T1000 (cell line): ENCODE measurements around the gene MARCHF7.
"Not testable (repeated sequence)": the region's sequence is repeated elsewhere in the genome, so short reads cannot be mapped to it uniquely, and the experiment has no call there.

Source experiments
- DNase-seq: peaks from one replicate; lab custom pipeline; 2025; ENCODE audit warnings: mixed read lengths; lab: John Stamatoyannopoulos, UW

The MARCHF7 gene, protein sequence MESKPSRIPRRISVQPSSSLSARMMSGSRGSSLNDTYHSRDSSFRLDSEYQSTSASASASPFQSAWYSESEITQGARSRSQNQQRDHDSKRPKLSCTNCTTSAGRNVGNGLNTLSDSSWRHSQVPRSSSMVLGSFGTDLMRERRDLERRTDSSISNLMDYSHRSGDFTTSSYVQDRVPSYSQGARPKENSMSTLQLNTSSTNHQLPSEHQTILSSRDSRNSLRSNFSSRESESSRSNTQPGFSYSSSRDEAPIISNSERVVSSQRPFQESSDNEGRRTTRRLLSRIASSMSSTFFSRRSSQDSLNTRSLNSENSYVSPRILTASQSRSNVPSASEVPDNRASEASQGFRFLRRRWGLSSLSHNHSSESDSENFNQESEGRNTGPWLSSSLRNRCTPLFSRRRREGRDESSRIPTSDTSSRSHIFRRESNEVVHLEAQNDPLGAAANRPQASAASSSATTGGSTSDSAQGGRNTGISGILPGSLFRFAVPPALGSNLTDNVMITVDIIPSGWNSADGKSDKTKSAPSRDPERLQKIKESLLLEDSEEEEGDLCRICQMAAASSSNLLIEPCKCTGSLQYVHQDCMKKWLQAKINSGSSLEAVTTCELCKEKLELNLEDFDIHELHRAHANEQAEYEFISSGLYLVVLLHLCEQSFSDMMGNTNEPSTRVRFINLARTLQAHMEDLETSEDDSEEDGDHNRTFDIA

DNA sequence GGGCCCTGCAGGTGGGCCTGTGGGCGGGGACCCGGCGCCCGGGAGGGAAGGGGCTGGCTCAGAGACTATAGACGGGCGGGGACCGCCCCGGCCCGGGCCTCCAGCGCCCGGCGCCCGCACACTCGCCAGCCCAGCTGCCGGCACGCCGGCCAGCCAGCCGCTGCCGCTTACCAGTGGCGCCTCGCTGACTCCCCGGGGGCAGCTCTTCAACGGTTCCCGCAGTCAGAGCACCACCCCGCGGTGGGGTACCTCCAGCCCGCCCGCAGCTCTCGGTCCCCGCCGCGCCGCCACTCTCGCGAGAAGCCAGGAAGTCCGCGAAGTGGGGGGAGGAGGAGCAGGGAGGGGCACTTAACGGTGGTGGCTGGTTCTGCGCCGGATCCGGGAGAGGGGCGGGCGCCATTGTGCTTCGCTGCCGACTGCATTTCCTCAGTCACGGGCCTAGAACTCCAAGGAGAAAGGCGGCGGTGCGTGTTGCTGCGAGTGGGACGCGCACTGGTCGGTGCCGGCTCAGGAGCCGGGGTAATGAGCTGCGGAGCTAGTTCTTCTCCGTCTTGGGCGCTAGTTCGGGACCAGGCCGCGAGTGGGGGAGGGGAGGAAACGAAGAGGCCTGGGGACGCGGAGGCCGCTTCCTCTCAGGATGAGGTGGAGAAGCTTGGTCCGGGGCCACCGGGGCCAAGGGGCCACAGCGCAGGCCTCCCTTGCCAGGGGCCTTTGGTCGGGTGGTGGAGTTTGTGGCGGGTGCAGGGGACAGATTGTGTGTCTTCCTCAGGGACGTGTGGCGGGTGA is at the start of gene MARCHF7:
MARCHF7 (plus strand) TSS at position 364 of the 786 bp plus-strand sequence. CDS start 16,517 bp downstream, outside the sequence.
- peak; percentile 97 for DNase-seq

DNA sequence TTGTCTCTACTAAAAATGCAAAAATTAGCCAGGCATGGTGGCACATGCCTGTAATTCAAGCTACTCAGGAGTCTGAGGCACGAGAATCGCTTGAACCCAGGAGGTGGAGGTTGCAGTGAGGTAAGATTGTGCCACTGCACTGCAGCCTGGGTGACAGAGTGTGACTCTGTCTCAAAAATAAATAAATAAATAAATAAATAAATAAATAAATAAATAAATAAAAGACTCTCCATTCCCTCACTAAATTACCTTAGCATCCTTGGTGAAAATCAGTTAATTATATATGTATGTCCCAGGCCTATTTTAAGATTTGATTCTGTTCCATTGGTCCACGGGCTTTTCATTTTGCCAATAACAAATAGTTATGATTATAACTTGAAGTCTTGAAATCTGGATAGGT is 44.9 kb upstream of the MARCHF7 start:
- not testable (repeated sequence) for DNase-seq

DNA sequence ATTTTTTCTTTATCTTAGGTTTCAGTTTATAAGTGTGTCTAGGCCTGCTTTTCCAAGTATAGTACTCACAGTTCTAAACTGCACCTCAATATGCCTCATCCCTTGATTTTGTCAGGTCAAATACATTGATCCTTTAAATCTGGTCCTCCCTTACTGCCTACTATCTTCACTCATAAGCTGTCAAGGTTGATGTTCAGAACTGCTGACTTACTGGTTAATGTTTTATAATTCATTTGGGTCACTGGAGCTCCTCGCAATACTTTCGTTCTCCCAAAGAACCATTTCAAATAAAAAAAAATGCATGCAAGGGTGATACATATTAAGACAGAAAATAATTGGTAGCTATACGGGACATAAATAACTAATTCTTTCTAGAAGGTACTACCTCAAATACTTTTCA is 41.3 kb upstream of the MARCHF7 start:
- no peak for DNase-seq

DNA sequence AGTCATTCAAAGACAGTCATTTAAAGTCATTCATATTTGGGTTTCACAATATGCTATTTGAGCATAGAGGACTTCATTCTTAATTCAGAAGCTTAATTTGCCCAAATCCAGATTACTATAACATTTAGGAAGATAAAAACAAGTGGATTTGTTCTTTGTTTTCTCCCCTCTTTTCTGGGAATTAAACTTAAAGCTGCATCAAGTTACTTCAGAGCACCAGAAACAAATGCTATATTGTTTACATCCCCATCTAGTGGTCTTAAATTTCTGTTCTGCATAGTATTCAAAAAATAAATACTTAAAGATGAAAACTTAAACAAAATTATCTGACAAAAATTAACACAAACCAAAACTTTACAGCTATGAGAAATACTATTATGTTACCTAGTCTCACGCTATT is 34.7 kb upstream of the MARCHF7 start:
- DNase-seq: no peak

DNA sequence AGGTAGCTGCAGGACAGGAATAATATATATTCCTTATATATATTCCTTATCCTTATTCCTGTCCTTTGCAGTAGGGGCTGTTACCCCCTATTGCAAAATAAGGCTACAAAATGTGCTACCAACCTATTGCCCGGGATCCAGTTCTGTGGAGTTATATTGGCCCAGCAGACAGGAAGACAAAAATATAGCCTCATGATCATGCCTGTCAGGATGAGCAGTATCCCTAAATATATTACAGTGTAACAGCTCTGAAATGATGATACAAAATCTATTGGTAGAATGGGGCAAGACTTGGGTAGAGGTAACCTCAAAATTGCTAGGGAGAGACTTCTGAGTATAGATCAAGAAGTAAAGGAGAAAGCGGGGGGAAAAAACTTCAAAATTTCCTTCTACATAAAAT is 31.6 kb upstream of the MARCHF7 start:
- DNase-seq: no peak

DNA sequence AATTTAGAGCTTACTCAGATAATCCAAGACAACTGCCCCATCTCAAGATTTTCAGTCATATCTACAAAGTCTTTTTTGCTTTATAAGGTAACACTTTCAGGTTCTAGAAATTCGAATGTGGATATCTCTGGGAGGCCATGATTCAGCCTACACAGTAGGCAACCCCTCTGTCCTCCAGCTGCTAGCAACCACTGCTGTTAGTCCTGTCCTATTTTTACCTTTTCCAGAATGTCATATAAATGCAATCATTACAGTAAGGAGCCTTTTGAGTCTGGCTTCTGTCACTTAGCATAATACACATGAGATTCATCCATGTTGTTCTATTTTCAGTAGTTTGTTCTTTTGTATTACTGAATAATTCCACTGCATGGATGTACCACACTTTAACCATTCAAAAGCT is 28.5 kb upstream of the MARCHF7 start:
- DNase-seq: no peak

DNA sequence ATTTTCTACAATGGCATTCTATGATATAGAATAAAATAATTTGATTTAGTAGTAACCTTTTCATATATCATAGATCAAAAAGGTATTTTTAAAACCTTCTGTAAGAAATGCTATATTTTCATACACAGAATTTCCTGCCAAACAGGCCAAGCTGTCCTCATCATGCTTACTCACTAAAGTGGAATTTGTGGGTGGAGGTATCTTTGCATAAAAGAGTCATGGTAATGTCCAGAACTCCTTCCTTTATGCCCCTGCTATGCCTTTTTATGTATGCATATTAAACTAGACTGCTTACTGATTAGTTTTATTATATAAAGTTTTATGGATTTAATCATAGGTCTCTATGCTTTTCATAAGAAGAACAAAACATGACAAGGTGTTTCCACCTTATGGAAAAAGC is 27.5 kb upstream of the MARCHF7 start:
- DNase-seq: no peak

DNA sequence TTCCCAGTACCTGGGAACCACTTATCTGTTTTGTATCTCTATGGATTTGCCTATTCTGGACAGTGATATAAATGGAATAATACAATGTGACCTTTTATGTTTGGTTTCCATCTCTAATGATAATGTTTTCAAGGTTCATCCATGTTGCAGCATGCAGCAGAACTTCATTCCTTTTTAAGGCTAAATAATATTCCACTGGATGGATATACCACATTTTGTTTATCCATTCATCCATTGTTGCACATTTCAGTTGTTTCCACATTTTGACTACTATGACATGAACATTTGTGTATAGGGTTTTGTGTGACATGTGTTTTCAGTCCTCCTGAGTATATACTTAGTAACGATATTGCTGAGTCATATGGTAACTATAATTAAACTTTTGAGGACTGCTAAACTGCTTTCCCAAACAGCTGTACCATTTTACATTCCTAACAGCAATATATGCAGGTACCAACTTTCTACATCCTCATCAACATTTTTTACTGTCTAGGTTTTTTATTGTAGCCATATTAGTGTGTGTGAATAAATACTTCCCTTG is 17.7 kb upstream of the MARCHF7 start:
- no peak for DNase-seq

DNA sequence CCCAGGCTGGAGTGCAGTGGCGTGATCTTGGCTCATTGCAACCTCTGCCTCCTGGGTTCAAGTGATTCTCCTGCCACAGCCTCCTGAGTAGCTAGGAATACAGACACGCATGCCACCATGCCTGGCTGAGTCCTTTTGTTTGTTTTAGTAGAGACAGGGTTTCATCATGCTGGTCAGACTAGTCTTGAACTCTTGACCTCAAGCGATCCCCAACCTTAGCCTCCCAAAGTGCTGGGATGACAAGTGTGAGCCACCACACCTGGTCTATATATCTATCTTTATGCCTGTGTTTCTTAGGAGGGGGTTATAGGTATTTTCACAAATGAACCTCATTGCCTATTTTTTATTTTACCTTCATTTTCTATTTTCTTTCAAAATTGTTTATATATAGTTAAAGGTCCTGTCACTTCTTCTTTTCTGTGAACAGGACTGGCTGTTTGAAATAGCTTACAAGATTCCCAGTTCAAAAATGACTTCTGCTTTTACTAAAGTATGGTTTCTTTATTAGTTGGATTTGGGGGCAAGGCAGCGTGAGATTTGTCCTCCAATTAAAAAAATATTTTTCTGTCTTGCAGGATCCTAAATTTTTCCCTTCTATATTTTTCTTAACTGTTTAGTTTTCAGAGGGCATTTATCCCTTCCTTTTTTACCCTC is 16.4 kb upstream of the MARCHF7 start:
- no peak for DNase-seq

DNA sequence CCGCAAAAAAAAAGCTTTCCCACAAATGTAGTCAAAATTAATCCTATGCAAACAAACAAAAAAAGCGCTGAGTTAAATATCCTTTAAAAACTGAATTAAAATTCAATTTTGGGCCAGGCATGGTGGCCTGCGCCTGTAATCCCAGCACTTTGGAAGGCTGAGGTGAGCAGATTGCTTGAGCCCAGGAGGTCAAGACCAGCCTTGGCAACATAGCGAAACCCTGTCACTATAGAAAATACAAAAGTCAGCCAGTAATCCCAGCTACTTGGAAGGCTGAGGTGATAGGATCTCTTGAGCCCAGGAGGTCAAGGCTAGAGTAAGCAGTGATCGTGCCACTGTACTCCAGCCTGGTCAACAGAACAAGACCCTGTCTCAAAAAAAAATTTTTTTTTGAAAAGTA is 8.8 kb upstream of the MARCHF7 start:
- no peak for DNase-seq

DNA sequence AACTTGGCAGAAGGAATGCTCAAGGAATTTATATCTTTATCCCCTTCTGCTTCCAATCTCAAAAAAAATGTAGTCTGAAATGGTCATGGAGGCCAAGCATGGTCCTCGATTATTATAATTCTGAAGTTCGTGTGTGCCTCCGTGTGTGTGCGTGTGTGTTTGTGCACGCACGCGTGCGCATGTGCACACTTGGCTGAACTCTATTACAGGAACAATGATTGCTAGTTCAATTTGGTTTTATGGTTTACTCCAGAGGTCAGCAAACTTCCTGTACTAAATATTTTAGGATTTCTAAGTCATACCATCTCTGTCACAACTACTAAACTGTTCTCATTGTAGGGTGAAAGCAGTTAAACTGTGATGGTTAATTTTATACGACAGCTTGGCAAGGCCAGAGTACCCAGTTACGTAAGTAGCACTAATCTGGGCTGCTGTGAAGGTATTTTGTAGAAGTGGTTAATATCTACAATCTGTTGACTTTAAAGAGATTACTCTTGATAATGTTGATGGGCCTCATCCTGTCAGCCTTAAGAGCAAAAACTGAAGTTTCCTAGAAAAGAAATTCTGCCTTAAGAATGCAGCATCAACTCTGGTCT is 5.8 kb upstream of the MARCHF7 start:
- no peak for DNase-seq

DNA sequence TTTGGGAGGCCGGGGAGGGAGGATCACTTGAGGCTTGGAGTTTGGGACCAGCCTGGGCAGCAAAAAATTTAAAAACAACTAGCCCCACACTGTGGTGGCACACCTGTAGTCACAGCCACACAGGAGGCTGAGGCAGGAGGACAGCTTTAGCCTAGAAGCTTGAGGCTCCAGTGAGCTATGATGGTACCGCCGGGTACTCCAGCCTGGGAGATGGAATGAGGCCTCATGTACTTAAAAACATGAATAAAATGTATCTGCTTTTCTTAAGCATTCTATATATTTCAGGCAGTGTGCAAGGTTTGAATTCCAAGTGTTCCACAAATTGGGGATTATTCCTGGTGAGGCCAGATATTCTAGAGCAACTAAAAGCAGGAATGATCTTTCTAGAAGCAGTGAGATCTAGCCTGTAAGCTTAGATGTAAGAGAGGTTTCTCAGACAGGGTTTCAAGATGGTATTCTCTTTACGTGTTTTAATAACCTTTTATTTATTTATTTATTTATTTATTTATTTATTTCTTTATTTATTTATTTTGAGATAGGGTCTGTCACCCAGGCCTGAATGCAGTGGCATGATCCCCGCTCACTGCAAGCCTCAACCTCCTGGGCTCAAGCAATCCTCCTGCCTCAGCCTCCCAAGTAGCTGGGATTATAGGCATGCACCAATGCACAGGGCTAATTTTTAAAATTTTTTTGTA is 4.1 kb upstream of the MARCHF7 start:
- DNase-seq: no peak

DNA sequence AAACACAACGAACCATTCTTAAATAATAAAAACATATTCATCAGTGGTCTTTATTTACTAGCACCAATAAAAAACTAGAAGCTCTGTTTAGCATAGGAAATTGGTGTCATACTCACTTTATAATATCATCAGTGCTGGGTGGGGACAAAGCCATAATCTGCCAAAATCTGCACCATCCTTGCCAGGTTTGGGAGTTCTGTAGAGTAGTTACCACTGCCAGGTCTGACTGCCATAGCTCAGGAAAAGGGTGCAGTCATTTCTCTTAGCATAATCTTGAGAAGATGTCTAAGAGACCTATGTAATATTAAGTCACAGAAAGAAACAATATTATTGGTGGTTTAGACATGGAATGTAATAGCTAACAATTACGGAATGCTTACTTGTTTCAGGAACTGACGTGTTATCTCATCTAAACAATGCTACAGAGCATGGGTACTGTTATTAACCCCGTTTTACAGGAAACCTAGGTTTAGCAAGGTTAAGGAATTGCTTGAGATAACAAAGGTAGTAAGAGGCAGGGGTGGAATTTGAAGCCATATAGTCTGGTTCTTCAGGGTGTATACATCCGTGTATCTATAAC is 1.6 kb upstream of the MARCHF7 start:
- no peak for DNase-seq

DNA sequence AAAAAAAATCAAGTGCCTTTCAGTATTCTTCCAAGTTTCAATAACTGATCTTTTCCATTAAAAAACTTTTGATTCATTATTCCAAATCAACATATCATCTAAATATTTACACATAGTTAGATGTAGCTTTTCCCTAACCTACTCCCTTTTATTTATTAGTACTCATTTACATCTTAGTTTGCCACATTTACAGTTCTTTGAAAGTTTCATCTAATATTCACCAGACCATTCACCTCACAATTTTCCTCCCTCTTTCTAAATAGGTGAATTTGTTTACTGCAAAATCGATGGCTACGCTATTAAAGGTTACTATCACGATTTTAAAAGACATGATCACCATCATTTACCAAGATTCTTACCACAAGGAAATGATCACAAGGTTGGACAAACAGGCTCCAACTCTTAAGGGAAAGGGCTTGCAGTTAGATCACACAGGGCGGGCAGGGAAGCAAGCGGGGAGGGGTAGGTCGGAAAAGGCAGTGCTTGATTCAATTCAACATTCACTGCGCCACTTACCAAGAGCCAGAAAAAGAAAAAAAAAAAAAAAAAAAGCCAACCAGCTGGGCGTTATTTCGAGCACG is 654 bp upstream of the MARCHF7 start:
- DNase-seq: no peak

DNA sequence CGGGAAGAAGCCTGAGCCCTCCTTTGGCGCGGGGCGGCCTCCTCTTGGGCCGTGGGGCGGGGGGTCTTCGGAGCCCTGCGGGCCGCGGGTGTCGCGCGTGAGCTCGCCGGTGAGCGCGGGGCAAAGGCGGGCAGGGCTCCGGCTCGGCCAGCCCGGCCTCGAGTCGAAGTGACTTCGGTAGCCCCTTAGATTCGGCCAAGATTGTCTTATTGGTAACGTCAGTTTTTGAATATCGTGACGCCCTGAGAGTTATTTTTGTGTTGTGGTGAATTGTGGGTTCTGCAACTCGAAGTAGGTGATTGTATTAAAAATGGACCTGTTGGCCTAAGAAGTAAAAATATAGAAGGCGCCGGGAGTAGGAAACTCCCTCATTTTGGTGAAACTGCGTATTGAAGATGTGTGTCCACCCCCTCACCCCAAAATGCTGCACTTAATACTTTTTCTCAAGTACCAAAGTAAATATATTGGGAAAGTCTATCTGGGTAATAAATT is 669 bp downstream of the MARCHF7 start:
- no peak for DNase-seq

DNA sequence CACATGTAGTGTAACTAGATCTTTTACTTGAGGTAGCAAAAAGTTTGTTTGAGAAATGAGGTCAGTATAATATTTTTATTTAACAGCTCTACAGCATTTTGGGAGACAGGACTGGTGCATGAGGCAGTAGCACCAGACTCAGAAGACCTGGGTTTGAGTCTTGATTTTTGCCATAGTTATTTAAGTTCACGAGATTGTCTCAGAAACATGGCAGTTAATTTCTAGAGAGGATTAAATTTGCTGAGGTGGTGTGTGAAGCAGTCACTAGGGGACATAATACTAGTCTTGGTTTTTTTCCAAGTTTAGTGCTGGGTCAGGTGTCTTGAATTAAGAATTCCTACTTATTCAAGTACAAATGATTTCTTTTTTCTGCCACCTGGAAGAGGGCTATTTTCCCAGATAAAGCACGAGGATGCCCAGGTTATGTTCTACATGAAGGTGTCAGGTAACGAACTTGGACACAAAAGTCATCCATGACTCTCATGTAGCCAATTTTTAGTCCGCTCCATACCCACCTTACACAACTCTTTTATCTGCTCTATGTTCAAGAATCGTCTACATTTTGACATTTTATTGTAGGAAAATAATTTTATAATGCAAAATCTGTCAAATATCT is 1.4 kb downstream of the MARCHF7 start:
- DNase-seq: no peak

DNA sequence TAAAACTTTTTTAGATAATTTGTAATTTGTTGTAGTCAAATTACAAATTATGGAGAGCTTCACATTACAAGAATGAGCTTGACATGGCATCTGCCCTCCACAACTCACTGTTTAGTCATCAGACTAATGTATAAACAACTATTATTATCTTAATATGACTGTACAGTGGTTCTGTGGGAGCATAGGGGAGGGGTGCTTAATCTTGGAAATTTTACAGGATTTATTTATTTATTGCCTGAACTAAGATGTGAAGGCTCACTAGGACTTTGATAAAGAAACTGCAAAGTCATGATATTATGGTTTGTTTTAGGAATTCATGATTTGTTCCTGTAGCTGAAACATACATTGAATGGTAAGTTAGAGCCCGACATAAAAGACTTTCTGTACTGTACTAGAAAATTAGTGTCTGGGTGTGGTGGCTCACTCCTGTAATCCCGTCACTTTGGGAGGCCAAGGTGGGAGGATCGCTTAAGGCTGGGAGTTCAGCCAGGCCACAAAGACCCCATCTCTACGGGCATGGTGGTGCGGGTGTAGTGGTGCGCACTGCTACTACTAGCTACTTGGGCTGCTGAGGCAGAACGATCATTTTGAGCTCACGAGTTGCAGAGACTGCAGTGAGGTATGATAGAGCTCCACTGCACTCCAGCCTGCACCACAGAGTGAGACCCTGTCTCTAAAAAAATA is 2.1 kb downstream of the MARCHF7 start:
- DNase-seq: no peak

DNA sequence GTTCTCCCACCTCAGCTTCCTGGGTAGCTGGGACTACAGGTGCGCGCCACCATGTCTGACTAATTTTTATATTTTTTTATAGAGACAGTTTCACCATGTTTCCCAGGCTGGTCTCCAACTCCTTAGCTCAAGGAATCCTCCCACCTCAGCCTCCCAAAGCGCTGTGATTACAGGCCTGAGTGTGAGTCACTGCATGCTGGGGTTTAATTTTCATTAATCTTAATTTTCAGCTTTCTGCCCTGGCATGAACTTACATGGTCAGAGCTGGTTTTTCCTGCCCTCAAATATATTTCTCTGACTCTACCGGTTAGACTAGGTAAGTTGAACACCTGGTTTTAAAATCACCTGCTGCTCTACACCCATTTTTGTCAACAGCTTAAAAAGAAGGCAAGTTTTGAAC is 3.1 kb downstream of the MARCHF7 start:
- no peak for DNase-seq

DNA sequence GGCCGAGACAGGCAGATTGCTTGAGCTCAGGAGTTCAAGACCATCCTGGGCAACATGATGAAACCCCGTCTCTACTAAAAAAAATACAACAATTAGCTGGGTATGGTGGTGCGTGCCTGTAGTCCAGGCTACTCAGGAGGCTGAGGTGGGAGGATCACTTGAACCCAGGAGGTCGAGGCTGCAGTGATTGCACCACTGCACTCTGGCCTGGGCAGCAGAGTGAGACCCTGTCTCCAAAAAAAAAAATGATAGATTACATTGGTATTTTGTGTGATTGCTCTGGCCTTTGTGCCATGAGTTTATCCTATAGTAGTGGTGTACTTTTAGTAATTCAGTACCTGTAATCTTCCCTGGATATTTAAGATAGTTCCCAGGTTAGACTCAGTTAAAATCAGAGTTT is 4.1 kb downstream of the MARCHF7 start:
- DNase-seq: not testable (repeated sequence)
